IPS DF 19.7 (cell line): ENCODE data around the gene SPTB.
A peak's percentile ranks its signal among the peaks of the same experiment; 100 is the strongest.

Experiments used
- DNase-seq: peaks from one replicate; pipeline ENCODE4 v3.0.0-alpha.2; 2013; ENCODE audit warnings: low read depth, low spot score

SPTB gene

GRCh38 chr14:64766430-64767151 is 113.1 kb downstream of the SPTB start:
- DNase-seq = no peak

GRCh38 chr14:64765740-64766302 is 113.9 kb downstream of the SPTB start:
- DNase-seq = no peak

- DNase-seq = peak; percentile 60
Observed at GRCh38 chr14:64764641-64765520, 114.8 kb downstream of the SPTB start.

GRCh38 chr14:64763801-64764621 is 115.7 kb downstream of the SPTB start:
- DNase-seq = no peak

GRCh38 chr14:64763085-64763782 is 116.5 kb downstream of the SPTB start:
- no peak for DNase-seq

GRCh38 chr14:64762044-64763034 is 117.4 kb downstream of the SPTB start:
- no peak for DNase-seq

- no peak for DNase-seq
Observed at GRCh38 chr14:64761441-64762043, 118.2 kb downstream of the SPTB start.

- DNase-seq = no peak
Observed at GRCh38 chr14:64760916-64761315, 118.8 kb downstream of the SPTB start.

GRCh38 chr14:64760146-64760755 is 119.5 kb downstream of the SPTB start:
- no peak for DNase-seq

- no peak for DNase-seq
Observed at GRCh38 chr14:64759555-64759938, 120.2 kb downstream of the SPTB start.

GRCh38 chr14:64758691-64759554 is 120.8 kb downstream of the SPTB start:
- DNase-seq = no peak

GRCh38 chr14:64758025-64758521 is 121.6 kb downstream of the SPTB start:
- no peak for DNase-seq

GRCh38 chr14:64757601-64758000 is 122.1 kb downstream of the SPTB start:
- no peak for DNase-seq

GRCh38 chr14:64756712-64757111 is 123.0 kb downstream of the SPTB start:
- DNase-seq = no peak

- DNase-seq = no peak
Observed at GRCh38 chr14:64755781-64756221, 123.9 kb downstream of the SPTB start.

GRCh38 chr14:64754685-64755084 is 125.0 kb downstream of the SPTB start:
- no peak for DNase-seq

GRCh38 chr14:64753999-64754398 is 125.7 kb downstream of the SPTB start:
- DNase-seq = no peak

- no peak for DNase-seq
Observed at GRCh38 chr14:64753374-64753773, 126.3 kb downstream of the SPTB start.
